Peyer's patch (tissue), 4 donors: ENCODE measurements around the gene RASL10B. TPM values are rescaled to one million over a fixed set of nuclear protein-coding genes. Genes with fewer than 3 reads are reported as not detected.

ENCODE experiments used
- DNase-seq, 3 donors: peaks; one replicate each; pipeline ENCODE4 v3.0.0-alpha.2; 2017 to 2019
- H3K27ac ChIP-seq, 4 donors: fragments of 200-600 bp; sonication (generic); one replicate each; pipeline ENCODE4 v1.5.1; 2016 to 2019
- H3K27me3 ChIP-seq, 2 donors: fragments of 200-600 bp; sonication (generic); one replicate each; pipeline ENCODE4 v1.5.1; 2019
- H3K36me3 ChIP-seq, 3 donors: fragments of 200-600 bp; sonication (generic); one replicate each; pipeline ENCODE4 v1.5.1; 2016 to 2019
- H3K4me1 ChIP-seq, 4 donors: fragments of 200-600 bp; sonication (generic); one replicate each; pipeline ENCODE4 v1.5.1; 2016 to 2019
- H3K4me3 ChIP-seq, 4 donors: fragments of 200-600 bp; sonication (generic); 1 replicate in 3 of 4; 2 replicates in 1 of 4; pipeline ENCODE4 v1.5.1; 2016 to 2019; ENCODE audit warnings: mild to moderate bottlenecking in 1 of 4
- H3K9me3 ChIP-seq, 4 donors: fragments of 200-600 bp; sonication (generic); one replicate each; pipeline ENCODE4 v1.5.1; 2016 to 2019; ENCODE audit warnings: mild to moderate bottlenecking in 1 of 4
- CTCF ChIP-seq, 6 experiments: fragments of 450-650 bp in 4 of 6; fragments of 200-600 bp in 2 of 6; sonication (generic) in 1 of 6; IDR thresholded peaks; one replicate each; pipeline ENCODE4 v1.5.1; 2017 to 2019; ENCODE audit warnings: antibody characterized with exemption in 6 of 6, mild to moderate bottlenecking in 3 of 6, moderate library complexity in 1 of 6
- POLR2A ChIP-seq, 2 donors: fragments of 450-650 bp; IDR thresholded peaks; one replicate each; pipeline ENCODE4 v1.5.1; 2017; ENCODE audit warnings: antibody characterized with exemption in 2 of 2, mild to moderate bottlenecking in 2 of 2, moderate library complexity in 2 of 2
- total RNA-seq, 4 donors: library from RNA; depleted of rRNA; stranded (reverse); fragments of >200 nt; gene quantifications; one replicate each; pipeline ENCODE4 v1.1.0, GENCODE V29; 2016

The RASL10B gene
- total RNA-seq, 4 donors from 2014 or later = 1.1 TPM; not detected in 2

- no peaks in the 10 kb centered on the region for H3K9me3 ChIP-seq
- H3K36me3 ChIP-seq = peaks cover 0 to 49% (median 0%) of the 10 kb centered on the region in 3 donors
- no peaks in the 10 kb centered on the region for H3K27me3 ChIP-seq
- TF ChIP-seq POLR2A (IDR thresholded peaks at IDR 0.05) = no peak
- no peak for TF ChIP-seq CTCF (IDR thresholded peaks at IDR 0.05)
- H3K27ac ChIP-seq = peak overlapping the region in 1 of 4 donors; percentile 5
- no peak overlapping the region for H3K4me3 ChIP-seq
- no peak for DNase-seq
- H3K4me1 ChIP-seq = peaks cover 0 to 15% (median 3%) of the 10 kb centered on the region in 4 donors
These were observed 4.4 kb upstream of the RASL10B start for GRCh38 chr17:35726953-35727460.

DNA sequence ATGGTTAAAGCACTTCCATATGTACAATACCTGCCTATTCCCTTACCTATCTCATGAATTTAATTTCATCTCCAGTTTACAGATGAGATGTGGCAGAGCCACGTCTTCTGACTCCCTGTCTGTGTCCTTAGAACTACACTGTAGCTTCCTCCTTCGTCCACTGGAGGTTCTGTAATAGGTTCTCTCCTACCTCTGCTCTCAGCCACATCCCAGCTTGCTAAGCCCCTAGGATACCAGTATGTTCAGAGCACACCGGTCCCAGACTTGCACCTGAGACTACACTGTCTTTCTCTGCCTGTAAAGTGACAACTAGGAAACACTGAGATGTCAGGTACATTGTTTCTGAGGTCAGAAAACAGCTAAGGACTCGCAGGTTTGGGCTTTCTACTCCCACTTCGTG is 3.8 kb upstream of the RASL10B start:
- H3K9me3 ChIP-seq = no peaks in the 10 kb centered on the region
- H3K27ac ChIP-seq = no peak overlapping the region
- H3K4me3 ChIP-seq = no peak overlapping the region
- peaks cover 0 to 18% (median 3%) of the 10 kb centered on the region in 4 donors for H3K4me1 ChIP-seq
- no peaks in the 10 kb centered on the region for H3K27me3 ChIP-seq
- H3K36me3 ChIP-seq = peaks cover 0 to 44% (median 0%) of the 10 kb centered on the region in 3 donors
- TF ChIP-seq POLR2A (IDR thresholded peaks at IDR 0.05) (no peak), CTCF (IDR thresholded peaks at IDR 0.05) (no peak)
- DNase-seq = no peak

DNA sequence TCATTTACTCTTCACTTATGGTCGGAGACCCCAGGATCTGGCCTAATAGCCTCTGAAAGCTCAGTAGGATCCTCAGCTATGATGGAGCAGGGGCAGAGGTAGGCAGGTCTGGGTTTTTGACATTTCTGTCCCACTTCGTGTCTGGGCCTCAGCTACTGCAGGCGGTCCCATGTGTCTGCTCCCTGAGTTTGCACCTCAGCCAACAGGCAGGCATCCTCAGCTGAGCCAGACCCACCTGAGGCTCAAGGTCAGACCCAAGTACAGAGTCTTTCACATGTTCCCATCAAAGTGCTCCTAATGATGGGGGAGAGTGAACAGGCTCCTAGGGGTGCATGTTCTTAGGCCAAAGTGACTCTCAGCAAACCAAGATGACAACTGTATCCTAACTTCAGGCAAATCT is 2.9 kb upstream of the RASL10B start:
- no peak overlapping the region for H3K27ac ChIP-seq
- no peak for DNase-seq
- TF ChIP-seq CTCF (IDR thresholded peaks at IDR 0.05) (no peak), POLR2A (IDR thresholded peaks at IDR 0.05) (no peak)
- H3K4me3 ChIP-seq = no peak overlapping the region
- no peaks in the 10 kb centered on the region for H3K27me3 ChIP-seq
- H3K36me3 ChIP-seq = peaks cover 0 to 35% (median 0%) of the 10 kb centered on the region in 3 donors
- H3K9me3 ChIP-seq = no peaks in the 10 kb centered on the region
- peaks cover 0 to 18% (median 3%) of the 10 kb centered on the region in 4 donors for H3K4me1 ChIP-seq

DNA sequence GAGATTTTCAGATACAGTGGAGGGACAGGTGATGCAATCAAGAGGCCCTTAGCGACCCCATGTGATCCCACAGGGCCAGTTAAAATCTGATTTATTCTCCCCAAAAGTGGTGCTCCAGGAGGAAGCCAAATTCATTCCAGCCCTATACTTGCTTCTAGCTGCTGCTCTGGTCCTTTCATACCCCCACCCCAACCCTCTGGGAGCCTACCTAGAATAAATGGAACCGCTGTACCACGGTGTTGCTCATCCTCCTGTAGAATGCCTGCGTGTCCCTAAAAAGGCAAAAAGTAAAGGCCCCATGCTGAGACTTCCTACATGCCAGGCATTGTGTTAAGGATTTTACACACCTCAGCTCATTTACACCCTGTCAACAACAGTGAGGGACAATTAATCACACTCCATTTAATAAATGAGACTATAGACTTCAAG is 2.0 kb upstream of the RASL10B start:
- Histone ChIP-seq H3K4me1 (peaks cover 0 to 18% (median 3%) of the 10 kb centered on the region in 4 donors), H3K4me3 (no peak overlapping the region), H3K27ac (no peak overlapping the region), H3K9me3 (no peaks in the 10 kb centered on the region), H3K27me3 (no peaks in the 10 kb centered on the region), H3K36me3 (peaks cover 0 to 27% (median 0%) of the 10 kb centered on the region in 3 donors)
- DNase-seq = no peak
- TF ChIP-seq CTCF (IDR thresholded peaks at IDR 0.05) (no peak), POLR2A (IDR thresholded peaks at IDR 0.05) (no peak)

GRCh38 chr17:35730400-35731005 is 936 bp upstream of the RASL10B start:
- H3K27ac ChIP-seq = no peak overlapping the region
- H3K9me3 ChIP-seq = no peaks in the 10 kb centered on the region
- no peaks in the 10 kb centered on the region for H3K27me3 ChIP-seq
- peaks cover 0 to 18% (median 3%) of the 10 kb centered on the region in 4 donors for H3K4me1 ChIP-seq
- no peak overlapping the region for H3K4me3 ChIP-seq
- TF ChIP-seq POLR2A (IDR thresholded peaks at IDR 0.05) (no peak), CTCF (IDR thresholded peaks at IDR 0.05) (no peak)
- no peak for DNase-seq
- H3K36me3 ChIP-seq = peaks cover 0 to 16% (median 0%) of the 10 kb centered on the region in 3 donors
